NCI-H1417 (cell line): Measurements from ENCODE around the gene GDI2.

Experiments used
- DNase-seq, 3 experiments: peaks; one replicate each; lab custom pipeline; 2025; lab: John Stamatoyannopoulos, UW

The GDI2 gene

DNA sequence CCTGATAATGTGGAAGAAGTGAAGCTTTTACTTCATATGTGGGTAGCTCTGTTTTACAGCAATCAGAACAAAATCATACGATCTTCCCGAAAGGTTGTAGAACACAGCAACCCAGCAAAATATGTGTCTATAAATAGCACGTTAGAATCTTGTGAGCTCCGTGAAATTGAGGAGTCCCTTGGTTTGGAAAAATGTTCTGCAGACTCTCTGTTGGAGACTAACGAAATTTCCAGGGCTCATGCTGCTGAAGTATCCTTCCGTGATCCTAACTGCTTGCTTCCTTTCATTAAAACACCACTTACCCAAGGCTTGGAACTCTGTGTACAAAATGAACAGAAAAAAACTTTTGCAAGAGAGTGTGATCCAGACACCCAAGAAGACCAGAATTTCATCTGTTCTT lies 71.1 kb downstream of the GDI2 start:
- DNase-seq = no peak

DNA sequence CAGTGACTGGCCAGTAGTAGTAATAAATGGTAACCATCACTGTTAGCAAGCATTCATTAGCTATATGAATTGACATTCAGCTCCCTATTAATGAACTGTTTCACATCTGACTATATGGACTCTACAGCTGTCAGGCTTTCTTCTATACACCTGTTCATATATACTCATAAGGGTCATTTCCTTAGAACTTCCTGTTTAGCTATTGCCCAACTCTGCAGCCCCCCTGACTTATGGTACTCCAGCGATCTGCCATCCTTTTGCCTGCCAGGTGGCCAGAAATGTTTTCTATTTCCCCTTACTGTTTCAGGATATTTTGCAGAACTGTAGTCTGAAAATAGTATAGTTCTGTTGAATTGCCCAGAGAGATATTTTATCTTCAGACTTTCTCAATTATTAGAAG lies 72.0 kb downstream of the GDI2 start:
- no peak for DNase-seq

DNA sequence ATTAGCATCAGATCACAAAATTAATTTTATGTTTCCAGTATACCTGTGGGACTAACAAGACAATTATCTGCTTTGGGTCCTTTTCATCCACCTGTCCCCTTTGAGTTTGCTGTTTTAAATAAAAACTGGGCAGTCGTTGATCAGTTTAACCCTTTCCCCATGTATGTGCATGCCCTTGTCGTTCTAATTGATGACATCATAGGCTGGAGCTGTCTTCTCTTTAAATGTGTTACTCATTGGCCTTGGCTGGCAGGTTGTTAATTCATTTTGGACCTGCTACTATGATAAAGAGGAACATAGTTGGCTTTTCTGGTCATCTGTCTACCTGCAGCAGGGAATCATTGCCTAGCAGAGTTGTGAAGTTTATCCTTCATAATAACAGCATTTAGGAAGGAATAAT lies 74.8 kb downstream of the GDI2 start:
- no peak for DNase-seq

DNA sequence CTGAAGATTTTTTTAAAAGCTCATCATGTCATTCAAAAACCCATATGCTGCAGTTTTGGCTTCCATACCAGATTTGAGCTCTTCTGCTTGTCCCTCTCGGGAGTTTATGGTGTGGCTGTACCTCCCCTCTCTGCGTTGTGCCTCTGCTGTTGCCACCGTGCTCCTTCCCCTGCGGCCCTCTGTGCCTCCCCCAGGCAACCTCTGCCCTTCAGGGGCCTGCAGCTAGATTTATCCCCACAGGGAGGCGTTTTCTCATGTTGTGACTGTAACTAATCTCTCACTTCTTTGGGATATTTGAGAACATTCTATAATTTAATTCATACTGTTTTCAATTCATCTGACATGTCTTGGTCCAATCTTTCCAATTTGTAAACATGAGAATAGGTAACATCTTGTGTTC lies 75.9 kb downstream of the GDI2 start:
- DNase-seq = no peak

DNA sequence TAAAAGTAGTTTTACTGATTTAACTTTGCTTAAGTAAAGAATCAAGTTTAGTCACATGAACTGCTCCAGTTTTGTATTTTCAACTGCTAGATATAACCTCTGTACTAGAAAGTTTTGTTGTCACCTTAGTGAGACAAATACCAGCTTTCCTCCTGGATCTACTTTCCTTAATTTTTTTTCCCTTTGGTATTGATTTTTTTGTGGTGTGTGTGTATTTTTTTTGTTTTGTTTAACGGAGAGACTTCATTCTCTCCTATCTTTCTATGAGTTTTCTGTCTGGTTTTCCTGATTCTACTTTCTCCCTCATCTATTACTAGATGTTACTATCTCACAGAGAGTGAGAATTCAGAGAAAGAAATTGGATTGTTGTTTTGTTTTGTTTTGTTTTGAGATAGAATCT lies 76.6 kb downstream of the GDI2 start:
- DNase-seq = no peak

DNA sequence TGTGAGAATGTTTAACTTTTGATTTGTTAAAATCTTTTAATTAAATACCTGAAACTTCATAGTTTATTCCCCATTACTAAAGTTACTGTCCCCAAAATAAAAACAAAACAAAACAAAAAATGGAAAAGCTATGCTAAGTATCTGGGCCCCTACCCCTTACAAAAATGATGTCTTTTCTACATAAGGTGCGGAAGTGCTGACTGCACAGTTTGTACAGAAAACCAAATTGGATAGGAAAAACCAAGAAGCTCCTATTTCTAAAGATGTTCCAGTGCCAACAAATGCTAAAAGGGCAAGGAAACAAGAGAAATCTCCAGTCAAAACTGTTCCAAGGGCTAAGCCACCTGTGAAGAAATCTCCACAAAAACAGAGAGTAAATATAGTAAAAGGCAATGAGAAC lies 78.1 kb downstream of the GDI2 start:
- DNase-seq = no peak

DNA sequence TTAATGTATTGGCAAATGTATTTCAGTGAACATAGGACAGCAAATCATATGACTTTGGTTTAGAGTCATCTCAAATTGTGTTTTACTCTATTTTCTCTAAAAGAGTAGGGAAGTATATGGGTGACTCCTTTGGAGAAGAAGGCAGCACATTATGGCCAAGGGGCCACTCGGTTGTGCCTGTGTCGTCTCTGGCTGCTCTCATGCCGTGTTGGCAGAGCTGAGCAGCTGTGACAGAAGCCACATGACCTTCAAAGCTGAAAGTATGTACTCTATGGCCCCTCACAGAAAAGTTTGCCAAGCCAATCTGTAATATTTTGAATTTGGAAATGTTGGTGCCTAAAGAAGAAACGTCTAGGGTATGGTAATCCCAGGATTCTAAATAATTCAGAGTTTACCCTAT lies 81.1 kb downstream of the GDI2 start:
- no peak for DNase-seq

DNA sequence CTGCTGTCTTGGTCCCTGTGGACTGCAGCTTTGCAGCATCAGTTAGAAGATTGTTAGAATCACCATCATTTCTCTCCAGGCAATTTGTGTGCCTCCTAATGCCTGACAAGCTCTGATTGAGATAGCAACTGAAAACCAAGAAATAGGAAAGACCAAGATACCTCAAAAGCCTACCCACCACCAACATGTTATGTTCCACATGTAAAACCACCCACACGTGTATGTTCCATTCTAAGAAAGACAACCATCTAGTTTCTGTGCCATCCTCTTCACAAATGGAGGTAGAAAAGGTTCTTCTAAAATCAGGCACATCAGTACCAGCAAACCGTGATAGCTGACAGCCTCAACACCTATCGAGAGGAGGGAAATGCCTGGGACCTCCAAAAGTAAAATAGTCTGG lies 81.7 kb downstream of the GDI2 start:
- no peak for DNase-seq

DNA sequence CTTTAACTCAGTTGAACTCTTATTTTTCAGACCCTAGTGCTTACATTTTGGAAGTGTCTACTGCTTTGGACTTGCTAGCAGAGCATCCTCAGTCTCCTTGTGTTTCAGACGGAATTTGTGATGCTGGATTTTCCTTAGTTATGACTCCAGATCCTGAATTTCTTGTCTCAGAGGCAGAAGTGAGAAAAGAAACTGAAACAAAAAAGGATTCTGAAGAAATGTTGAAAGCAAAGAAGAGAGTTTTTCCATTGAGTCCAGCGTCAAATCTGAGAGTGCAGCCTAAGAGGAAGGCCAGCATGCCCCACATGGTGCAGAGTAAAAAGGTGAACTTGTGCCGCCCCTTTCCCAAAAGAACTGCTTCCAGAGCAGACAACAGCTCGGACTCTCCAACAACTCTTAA lies 82.5 kb downstream of the GDI2 start:
- no peak for DNase-seq

DNA sequence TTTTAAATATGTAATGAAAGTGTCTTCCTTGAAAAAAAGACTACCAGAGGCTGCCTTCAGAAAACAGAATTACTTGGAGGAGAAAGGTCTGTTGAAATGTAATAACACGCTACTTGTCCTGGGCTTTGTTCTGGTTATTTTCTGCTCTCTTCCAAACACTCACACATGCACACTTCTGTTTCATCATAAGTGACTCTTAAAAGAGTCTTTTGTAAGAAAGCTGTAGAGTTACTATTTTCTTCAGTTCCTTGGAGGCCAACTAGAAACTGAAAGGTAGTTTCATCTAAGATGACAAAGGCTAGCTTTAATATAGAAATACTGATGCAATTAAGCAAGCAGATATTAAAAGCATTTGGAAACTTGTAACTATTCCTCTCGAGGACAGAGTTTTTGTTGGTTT lies 89.5 kb downstream of the GDI2 start:
- DNase-seq = no peak

DNA sequence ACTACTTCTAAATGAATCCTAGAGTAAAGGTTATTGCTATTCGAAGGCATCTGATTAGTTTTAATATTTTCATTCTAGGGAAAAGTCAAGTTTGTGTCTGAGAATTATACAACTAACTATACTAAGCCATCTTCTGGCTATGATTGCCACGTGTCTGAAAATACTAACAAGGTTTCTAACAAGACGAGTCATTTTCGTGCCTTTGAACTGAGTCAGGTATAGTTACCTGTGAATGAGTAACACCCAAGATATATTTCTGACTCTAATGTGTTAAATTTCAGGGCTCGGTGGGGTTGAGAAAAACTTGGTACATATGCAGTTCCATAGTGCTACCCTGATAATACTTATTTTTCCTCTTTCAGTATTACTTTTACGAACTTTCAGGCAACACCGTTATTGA lies 93.1 kb downstream of the GDI2 start:
- no peak for DNase-seq

DNA sequence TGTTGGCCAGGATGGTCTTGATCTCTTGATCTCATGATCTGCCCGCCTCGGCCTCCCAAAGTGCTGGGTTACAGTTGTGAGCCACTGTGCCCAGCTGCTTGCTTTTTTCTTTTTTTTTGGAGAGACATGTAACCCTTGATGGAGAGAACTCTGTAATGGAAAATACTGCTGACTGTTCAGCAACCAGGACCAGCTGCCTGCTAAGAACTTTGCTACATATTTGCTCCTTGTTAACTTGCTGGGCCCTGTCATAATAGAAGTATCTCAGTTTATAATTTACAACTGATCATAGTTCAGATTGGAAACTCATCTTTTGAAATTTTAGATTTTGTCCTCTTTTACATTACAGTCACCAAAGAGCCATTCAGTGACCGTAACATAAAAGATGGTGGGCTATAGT lies 93.7 kb downstream of the GDI2 start:
- DNase-seq = no peak
